Natural killer cell (primary cell): ENCODE data around the gene TXNDC5. TPM values are rescaled to one million over a fixed set of nuclear protein-coding genes. Genes with fewer than 3 reads are reported as not detected.
"Not testable (repeated sequence)": the region's sequence is repeated elsewhere in the genome, so short reads cannot be mapped to it uniquely, and the experiment has no call there.

Experiments
- ATAC-seq, 3 donors: fragments of 150-1000 bp in 2 of 3; fragments of 200-7000 bp in 1 of 3; cut with Tn5 transposase; 1 replicate in 1 of 3; 2 replicates in 2 of 3; pipeline ENCODE4 v1.10.0; 2021; ENCODE audit warnings: mild to moderate bottlenecking in 2 of 3, moderate library complexity in 2 of 3
- DNase-seq, 2 donors: peaks; one replicate each; pipeline versions ENCODE4 v3.0.0 to v3.0.0-alpha.2; 2013 to 2021; ENCODE audit warnings: mixed read lengths in 1 of 2
- H3K27ac ChIP-seq: one replicate; pipeline ENCODE4 v1.5.1; 2013; ENCODE audit warnings: mild to moderate bottlenecking, low read length
- H3K27me3 ChIP-seq: one replicate; pipeline ENCODE4 v1.6.1; 2013; ENCODE audit warnings: low read length; ENCODE audit not compliant: control insufficient read depth, insufficient read depth
- H3K36me3 ChIP-seq: one replicate; pipeline ENCODE4 v1.6.1; 2013; ENCODE audit warnings: low read length; ENCODE audit not compliant: control insufficient read depth, insufficient read depth
- H3K4me1 ChIP-seq: one replicate; pipeline ENCODE4 v1.6.1; 2013; ENCODE audit warnings: low read length; ENCODE audit not compliant: control insufficient read depth, insufficient read depth
- H3K4me3 ChIP-seq: one replicate; pipeline ENCODE4 v1.5.1; 2013; ENCODE audit warnings: low read length
- H3K9me3 ChIP-seq: one replicate; pipeline ENCODE4 v1.6.1; 2013; ENCODE audit warnings: low read length; ENCODE audit not compliant: control insufficient read depth, insufficient read depth
- H3K27ac Mint-ChIP-seq, 2 donors: one replicate each; pipeline ENCODE4 v1.8.0; 2022; ENCODE audit warnings: mild to moderate bottlenecking in 2 of 2, mixed read lengths in 2 of 2, moderate library complexity in 1 of 2
- H3K27me3 Mint-ChIP-seq, 2 donors: one replicate each; pipeline ENCODE4 v1.8.0; 2022; ENCODE audit warnings: low read depth in 2 of 2, mixed read lengths in 2 of 2
- H3K36me3 Mint-ChIP-seq: one replicate; pipeline ENCODE4 v1.8.0; 2022; ENCODE audit warnings: mixed read lengths
- H3K4me1 Mint-ChIP-seq, 2 donors: one replicate each; pipeline ENCODE4 v1.8.0; 2022; ENCODE audit warnings: mixed read lengths in 2 of 2
- H3K4me3 Mint-ChIP-seq: one replicate; pipeline ENCODE4 v1.8.0; 2022; ENCODE audit warnings: mild to moderate bottlenecking, moderate library complexity, mixed read lengths
- H3K9me3 Mint-ChIP-seq, 2 donors: one replicate each; pipeline ENCODE4 v1.8.0; 2022; ENCODE audit warnings: mixed read lengths in 2 of 2
- CTCF ChIP-seq: fragments of 200-600 bp; IDR thresholded peaks from one replicate; pipeline ENCODE4 v1.8.0; 2022; ENCODE audit warnings: antibody characterized with exemption
- whole genome bisulfite sequencing: methylation state at CpG from one replicate; pipeline ENCODE4 v1.1.7; 2013; ENCODE audit warnings: missing lambda C conversion rate; ENCODE audit not compliant: insufficient coverage; 5-methylcytosine and 5-hydroxymethylcytosine counted together
- intact Hi-C: fragments of 100-400 bp; cut with micrococcal nuclease; formaldehyde crosslinking; loops from one replicate; pipeline ENCODE4 v1.14.2; 2022
- total RNA-seq, 4 donors: library from RNA; stranded (reverse); fragments of 120-200 nt in 1 of 4; gene quantifications; one replicate each; pipeline versions ENCODE4 v1.2.3 to v1.2.4, GENCODE V29; 2013 to 2022

Gene TXNDC5
- total RNA-seq, 3 donors from 2014 or later (not counting 1 experiment from before 2014, with no cell fraction given): 7.9 to 105 (median 9.7) TPM

DNA sequence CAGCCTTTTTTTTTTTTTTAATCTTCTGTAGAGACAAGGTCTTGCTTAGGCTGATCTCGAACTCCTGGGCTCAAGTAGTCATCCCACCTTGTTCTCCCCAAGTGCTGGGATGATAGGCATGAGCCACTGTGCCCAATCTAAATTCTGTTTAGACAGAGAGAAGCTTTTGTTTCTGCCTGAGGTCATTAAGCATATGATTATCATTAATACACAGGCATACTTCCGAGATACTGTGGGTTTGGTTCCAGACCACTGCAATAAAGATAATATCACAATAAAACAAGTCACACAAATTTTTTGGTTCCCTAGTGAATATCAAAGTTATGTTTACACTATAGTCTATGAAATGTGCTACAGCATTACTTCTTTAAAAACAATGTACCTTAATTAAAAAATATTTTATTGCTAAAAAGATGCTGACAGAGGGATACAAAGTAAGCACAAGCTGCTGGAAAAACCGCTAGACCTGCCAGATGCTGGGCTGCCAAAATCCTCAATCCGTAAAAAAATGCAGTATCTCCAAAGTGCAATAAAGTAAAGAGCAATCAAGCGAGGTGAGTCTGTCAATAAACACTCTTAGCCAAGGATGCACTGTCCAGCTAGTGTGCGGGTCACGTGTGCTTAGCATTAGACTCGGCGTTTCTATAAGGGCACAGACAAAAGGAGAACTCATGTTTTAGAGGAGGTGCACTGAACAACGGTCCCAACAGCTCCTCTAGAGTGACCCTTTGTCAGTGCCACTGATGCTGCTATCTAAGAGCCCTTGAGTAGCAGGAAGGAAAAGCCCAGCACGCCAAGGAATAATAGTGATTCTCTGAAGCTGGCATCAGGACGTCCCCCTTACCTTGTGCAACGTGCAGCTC, 16.1 kb downstream of the TXNDC5 start:
- H3K9me3 ChIP-seq: no peaks in the 10 kb centered on the region
- H3K36me3 ChIP-seq: peaks cover 51% of the 10 kb centered on the region
- H3K4me3 ChIP-seq: no peak overlapping the region
- TF ChIP-seq CTCF: no peak
- WGBS: 96% methylated on average over 12 of the region's 13 CpGs
- no peak overlapping the region for H3K27ac Mint-ChIP-seq
- no peaks in the 10 kb centered on the region for H3K27me3 ChIP-seq
- H3K4me1 ChIP-seq: no peaks in the 10 kb centered on the region
- no peaks in the 10 kb centered on the region for H3K27me3 Mint-ChIP-seq
- no peak for DNase-seq
- no peak overlapping the region for H3K4me3 Mint-ChIP-seq
- no peak overlapping the region for H3K27ac ChIP-seq
- H3K36me3 Mint-ChIP-seq: peaks cover 13% of the 10 kb centered on the region
- no peaks in the 10 kb centered on the region for H3K4me1 Mint-ChIP-seq
- H3K9me3 Mint-ChIP-seq: no peaks in the 10 kb centered on the region
- intact Hi-C loops: no loop called here
- no peak for ATAC-seq

- intact Hi-C loops: no loop called here
- no peak for ATAC-seq
- no peaks in the 10 kb centered on the region for H3K9me3 Mint-ChIP-seq
Measured at GRCh38 chr6:7893342-7893741, 17.2 kb downstream of the TXNDC5 start.

DNA sequence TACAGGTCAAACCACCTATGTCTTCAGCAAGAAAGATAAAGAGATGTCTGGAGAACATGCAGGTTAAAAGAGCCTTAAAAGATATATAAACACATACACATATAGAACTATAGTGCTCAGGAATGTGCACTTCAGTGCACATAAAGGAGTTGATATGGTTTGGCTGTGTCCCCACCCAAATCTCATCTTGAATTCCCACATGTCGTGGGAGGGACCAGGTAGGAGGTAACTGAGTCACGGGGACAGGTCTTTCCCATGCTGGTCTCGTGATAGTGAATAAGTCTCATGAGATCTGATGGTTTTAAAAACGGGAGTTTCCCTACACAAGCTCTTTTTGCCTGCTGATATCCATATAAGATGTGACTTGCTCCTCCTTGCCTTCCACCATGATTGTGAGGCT, 18.2 kb downstream of the TXNDC5 start:
- H3K4me3 Mint-ChIP-seq, H3K4me1 Mint-ChIP-seq, ATAC-seq, H3K4me3 ChIP-seq, H3K27me3 ChIP-seq, H3K27me3 Mint-ChIP-seq, H3K27ac ChIP-seq, H3K4me1 ChIP-seq, H3K36me3 Mint-ChIP-seq, DNase-seq, intact Hi-C loops, H3K9me3 ChIP-seq, H3K9me3 Mint-ChIP-seq, H3K27ac Mint-ChIP-seq: not testable (repeated sequence)
- H3K36me3 ChIP-seq: peaks cover 54% of the 10 kb centered on the region
- 91% methylated on average over 2 of the region's 4 CpGs for WGBS

More at GRCh38 chr6:7893342-7893741, 17.2 kb downstream of the TXNDC5 start:
- Mint-ChIP-seq H3K4me3 (no peak overlapping the region), H3K27me3 (no peaks in the 10 kb centered on the region), H3K4me1 (no peaks in the 10 kb centered on the region), H3K27ac (no peak overlapping the region), H3K36me3 (peaks cover 6% of the 10 kb centered on the region)
- no peak for DNase-seq
- no peak for TF ChIP-seq CTCF
- H3K9me3 ChIP-seq: no peaks in the 10 kb centered on the region
- 96% methylated on average over 12 of the region's 12 CpGs for WGBS
- no peaks in the 10 kb centered on the region for H3K4me1 ChIP-seq
- no peak overlapping the region for H3K4me3 ChIP-seq
- no peak overlapping the region for H3K27ac ChIP-seq
- no peaks in the 10 kb centered on the region for H3K27me3 ChIP-seq
- peaks cover 50% of the 10 kb centered on the region for H3K36me3 ChIP-seq

DNA sequence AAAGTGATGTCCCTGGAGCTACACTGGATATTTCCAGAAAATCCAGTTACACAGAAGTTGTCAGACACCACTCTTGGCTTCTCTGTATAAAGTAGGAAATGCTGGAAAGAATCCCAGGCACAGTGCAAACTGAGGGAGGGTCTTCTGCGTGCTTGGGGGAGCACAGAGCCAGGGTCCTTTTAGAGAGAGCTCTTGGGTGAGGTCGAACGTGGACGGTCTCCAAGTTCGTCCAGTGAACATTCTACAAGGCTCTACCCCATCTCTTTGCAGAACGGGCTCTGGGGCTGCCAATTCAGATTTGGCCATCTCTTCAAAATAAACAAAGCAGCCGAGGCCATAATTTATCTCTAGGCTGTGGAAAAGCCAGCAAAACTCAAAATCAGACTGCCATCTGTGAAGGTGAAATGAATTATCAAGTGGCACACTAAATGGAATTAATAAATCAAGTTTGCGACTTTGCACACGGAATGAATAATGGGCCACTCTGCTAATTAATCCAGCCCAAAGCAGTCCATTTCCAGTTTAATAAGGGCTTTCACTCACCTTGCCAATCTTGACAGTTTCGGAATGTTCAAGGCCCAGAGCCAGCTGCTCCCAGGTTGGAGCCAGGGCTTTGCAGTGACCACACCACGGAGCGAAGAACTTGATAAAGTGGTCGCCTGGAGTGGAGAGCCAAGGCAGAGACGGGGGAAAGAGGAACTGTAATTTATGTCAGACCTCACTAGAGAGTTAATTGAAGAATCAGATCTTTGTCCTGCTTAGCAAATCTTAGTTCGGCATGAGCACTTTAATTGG, 19.3 kb downstream of the TXNDC5 start:
- H3K4me3 ChIP-seq: no peak overlapping the region
- no peaks in the 10 kb centered on the region for H3K27me3 ChIP-seq
- no peaks in the 10 kb centered on the region for H3K4me1 ChIP-seq
- H3K27ac Mint-ChIP-seq: no peak overlapping the region
- 95% methylated on average over 15 of the region's 15 CpGs for WGBS
- intact Hi-C loops: no loop called here
- no peaks in the 10 kb centered on the region for H3K36me3 Mint-ChIP-seq
- H3K4me1 Mint-ChIP-seq: no peaks in the 10 kb centered on the region
- DNase-seq: no peak
- H3K27ac ChIP-seq: no peak overlapping the region
- no peak for TF ChIP-seq CTCF
- no peak overlapping the region for H3K4me3 Mint-ChIP-seq
- no peaks in the 10 kb centered on the region for H3K27me3 Mint-ChIP-seq
- H3K9me3 ChIP-seq: no peaks in the 10 kb centered on the region
- ATAC-seq: no peak
- H3K36me3 ChIP-seq: peaks cover 54% of the 10 kb centered on the region
- H3K9me3 Mint-ChIP-seq: no peaks in the 10 kb centered on the region
